Measurements from ENCODE around the gene MRPL45.

Gene MRPL45

DNA sequence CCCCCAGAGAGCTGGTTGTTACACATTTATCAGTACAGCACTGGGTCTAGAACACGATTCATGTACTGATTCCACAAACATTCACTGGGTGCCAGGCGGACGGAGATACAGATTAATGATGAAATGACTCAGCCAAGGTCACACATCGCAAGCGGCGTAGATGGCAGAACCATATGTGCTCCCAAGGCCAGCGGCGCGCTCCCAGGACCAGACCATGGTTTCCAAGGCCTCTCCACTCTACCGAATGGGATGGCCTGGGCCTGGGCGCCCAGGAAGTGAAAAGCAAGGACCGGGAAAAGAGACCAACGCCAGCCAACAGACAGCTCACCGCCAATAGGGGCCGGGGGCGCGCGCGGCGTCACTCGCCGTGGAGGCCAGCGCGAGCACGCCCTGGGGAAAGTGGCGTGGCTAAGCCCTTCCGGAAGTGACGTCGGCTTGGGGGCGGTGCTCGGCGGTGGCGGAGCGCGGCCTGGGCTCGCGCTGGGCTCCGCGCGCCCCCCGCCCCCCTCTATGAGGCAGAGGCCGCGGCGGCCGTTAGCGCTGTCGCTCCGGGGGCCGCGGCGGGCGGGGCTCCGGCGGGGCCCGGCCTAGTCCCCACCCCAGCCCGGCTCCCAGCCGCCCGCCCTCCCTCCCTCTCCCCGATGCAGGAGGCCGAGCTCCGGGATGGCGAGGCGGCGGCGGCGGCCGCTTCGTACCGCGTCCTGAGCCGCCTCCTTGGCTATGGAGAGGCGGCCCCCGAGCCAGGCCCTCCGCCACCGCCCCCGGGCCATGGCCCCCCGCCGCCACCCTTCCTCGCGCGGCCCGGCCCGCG lies 54.6 kb downstream of the MRPL45 start, which contains the start of gene SOCS7:
Gene SOCS7, plus strand, starts transcription at position 433 of the 811 bp plus-strand sequence. Its CDS starts 209 bp downstream, at position 642.
- Histone ChIP-seq H3K36me3 (ENCODE audit: control insufficient read depth, insufficient read depth, low read length) (no peaks in the 10 kb centered on the region), H3K27me3 (replicated peaks; ENCODE audit: control insufficient read depth, insufficient read depth, low read length) (no peaks in the 10 kb centered on the region), H3K4me3 (replicated peaks; ENCODE audit: low read depth, low read length) (peak within 1 kb of the TSS; percentile 78)
- TF ChIP-seq, protein P1, sequence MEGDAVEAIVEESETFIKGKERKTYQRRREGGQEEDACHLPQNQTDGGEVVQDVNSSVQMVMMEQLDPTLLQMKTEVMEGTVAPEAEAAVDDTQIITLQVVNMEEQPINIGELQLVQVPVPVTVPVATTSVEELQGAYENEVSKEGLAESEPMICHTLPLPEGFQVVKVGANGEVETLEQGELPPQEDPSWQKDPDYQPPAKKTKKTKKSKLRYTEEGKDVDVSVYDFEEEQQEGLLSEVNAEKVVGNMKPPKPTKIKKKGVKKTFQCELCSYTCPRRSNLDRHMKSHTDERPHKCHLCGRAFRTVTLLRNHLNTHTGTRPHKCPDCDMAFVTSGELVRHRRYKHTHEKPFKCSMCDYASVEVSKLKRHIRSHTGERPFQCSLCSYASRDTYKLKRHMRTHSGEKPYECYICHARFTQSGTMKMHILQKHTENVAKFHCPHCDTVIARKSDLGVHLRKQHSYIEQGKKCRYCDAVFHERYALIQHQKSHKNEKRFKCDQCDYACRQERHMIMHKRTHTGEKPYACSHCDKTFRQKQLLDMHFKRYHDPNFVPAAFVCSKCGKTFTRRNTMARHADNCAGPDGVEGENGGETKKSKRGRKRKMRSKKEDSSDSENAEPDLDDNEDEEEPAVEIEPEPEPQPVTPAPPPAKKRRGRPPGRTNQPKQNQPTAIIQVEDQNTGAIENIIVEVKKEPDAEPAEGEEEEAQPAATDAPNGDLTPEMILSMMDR (IDR thresholded peaks at IDR 0.05; ENCODE audit: insufficient read depth, low read length, poor library complexity, severe bottlenecking) = no peak
- DNase-seq (ENCODE audit: extremely low read depth, insufficient read length) = peak; percentile 90

- Histone ChIP-seq H3K36me3 (ENCODE audit: control insufficient read depth, insufficient read depth, low read length) (no peaks in the 10 kb centered on the region), H3K27me3 (replicated peaks; ENCODE audit: control insufficient read depth, insufficient read depth, low read length) (no peaks in the 10 kb centered on the region), H3K4me3 (replicated peaks; ENCODE audit: low read depth, low read length) (peak overlapping the region; percentile 78)
- TF ChIP-seq, protein P1 (IDR thresholded peaks at IDR 0.05; ENCODE audit: insufficient read depth, low read length, poor library complexity, severe bottlenecking) = no peak
- peak; percentile 41 for DNase-seq (ENCODE audit: extremely low read depth, insufficient read length)
Measured at GRCh38 chr17:38352245-38353085, 55.5 kb downstream of the MRPL45 start.

- no peak for DNase-seq (ENCODE audit: extremely low read depth, insufficient read length)
- Histone ChIP-seq H3K27me3 (replicated peaks; ENCODE audit: control insufficient read depth, insufficient read depth, low read length) (no peaks in the 10 kb centered on the region), H3K4me3 (replicated peaks; ENCODE audit: low read depth, low read length) (peak overlapping the region; percentile 78), H3K36me3 (ENCODE audit: control insufficient read depth, insufficient read depth, low read length) (no peaks in the 10 kb centered on the region)
- TF ChIP-seq, protein P1 (IDR thresholded peaks at IDR 0.05; ENCODE audit: insufficient read depth, low read length, poor library complexity, severe bottlenecking) = no peak
Measured at GRCh38 chr17:38353086-38353604, 56.2 kb downstream of the MRPL45 start.

DNA sequence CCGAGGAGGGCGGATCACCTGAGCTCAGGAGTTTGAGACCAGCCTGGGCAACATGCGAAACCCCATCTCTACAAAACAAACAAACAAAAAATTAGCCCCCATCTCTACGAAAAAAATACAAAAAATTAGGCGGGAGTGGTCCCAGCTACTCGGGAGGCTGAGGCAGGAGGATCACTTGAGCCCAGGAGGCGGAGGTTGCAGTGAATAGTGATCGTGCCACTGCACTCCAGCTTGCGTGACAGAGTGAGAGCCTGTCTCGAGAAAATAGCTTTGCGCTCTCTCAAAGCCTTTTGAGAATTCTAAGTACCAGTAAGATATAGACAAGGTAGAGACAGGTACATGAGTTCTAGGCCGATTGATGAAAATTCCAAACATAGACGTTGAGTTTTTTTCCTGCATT lies 56.7 kb downstream of the MRPL45 start:
- DNase-seq (ENCODE audit: extremely low read depth, insufficient read length) = no peak
- TF ChIP-seq, protein P1 (IDR thresholded peaks at IDR 0.05; ENCODE audit: insufficient read depth, low read length, poor library complexity, severe bottlenecking) = no peak
- Histone ChIP-seq H3K4me3 (replicated peaks; ENCODE audit: low read depth, low read length) (no peak overlapping the region), H3K27me3 (replicated peaks; ENCODE audit: control insufficient read depth, insufficient read depth, low read length) (no peaks in the 10 kb centered on the region), H3K36me3 (ENCODE audit: control insufficient read depth, insufficient read depth, low read length) (no peaks in the 10 kb centered on the region)

GRCh38 chr17:38354466-38354865 lies 57.5 kb downstream of the MRPL45 start:
- no peak for DNase-seq (ENCODE audit: extremely low read depth, insufficient read length)
- no peaks in the 10 kb centered on the region for H3K36me3 ChIP-seq (ENCODE audit: control insufficient read depth, insufficient read depth, low read length)
- TF ChIP-seq, protein P1 (IDR thresholded peaks at IDR 0.05; ENCODE audit: insufficient read depth, low read length, poor library complexity, severe bottlenecking) = no peak
- H3K4me3 ChIP-seq (replicated peaks; ENCODE audit: low read depth, low read length) = no peak overlapping the region
- H3K27me3 ChIP-seq (replicated peaks; ENCODE audit: control insufficient read depth, insufficient read depth, low read length) = no peaks in the 10 kb centered on the region

All from GM06990 (cell line).